ENCODE measurements around the gene C11orf71.
A peak's percentile ranks its signal among the peaks of the same experiment; 100 is the strongest.

The C11orf71 gene

GRCh38 chr11:114440971-114441763, 40.9 kb upstream of the C11orf71 start:
- TF ChIP-seq USF1 (IDR thresholded peaks at IDR 0.05) (no peak), ZBTB7A (IDR thresholded peaks at IDR 0.05; ENCODE audit: low read depth) (no peak), YY1 (IDR thresholded peaks at IDR 0.05; ENCODE audit: low read depth) (no peak), CREB1 (IDR thresholded peaks at IDR 0.05; ENCODE audit: low read depth) (no peak), RAD21 (IDR thresholded peaks at IDR 0.05; ENCODE audit: low read depth) (no peak), EP300 (IDR thresholded peaks at IDR 0.05; ENCODE audit: borderline replicate concordance) (no peak), TCF12 (IDR thresholded peaks at IDR 0.05; ENCODE audit: low read depth) (no peak), CEBPB (IDR thresholded peaks at IDR 0.05) (no peak)
- TF ChIP-seq, protein P1, sequence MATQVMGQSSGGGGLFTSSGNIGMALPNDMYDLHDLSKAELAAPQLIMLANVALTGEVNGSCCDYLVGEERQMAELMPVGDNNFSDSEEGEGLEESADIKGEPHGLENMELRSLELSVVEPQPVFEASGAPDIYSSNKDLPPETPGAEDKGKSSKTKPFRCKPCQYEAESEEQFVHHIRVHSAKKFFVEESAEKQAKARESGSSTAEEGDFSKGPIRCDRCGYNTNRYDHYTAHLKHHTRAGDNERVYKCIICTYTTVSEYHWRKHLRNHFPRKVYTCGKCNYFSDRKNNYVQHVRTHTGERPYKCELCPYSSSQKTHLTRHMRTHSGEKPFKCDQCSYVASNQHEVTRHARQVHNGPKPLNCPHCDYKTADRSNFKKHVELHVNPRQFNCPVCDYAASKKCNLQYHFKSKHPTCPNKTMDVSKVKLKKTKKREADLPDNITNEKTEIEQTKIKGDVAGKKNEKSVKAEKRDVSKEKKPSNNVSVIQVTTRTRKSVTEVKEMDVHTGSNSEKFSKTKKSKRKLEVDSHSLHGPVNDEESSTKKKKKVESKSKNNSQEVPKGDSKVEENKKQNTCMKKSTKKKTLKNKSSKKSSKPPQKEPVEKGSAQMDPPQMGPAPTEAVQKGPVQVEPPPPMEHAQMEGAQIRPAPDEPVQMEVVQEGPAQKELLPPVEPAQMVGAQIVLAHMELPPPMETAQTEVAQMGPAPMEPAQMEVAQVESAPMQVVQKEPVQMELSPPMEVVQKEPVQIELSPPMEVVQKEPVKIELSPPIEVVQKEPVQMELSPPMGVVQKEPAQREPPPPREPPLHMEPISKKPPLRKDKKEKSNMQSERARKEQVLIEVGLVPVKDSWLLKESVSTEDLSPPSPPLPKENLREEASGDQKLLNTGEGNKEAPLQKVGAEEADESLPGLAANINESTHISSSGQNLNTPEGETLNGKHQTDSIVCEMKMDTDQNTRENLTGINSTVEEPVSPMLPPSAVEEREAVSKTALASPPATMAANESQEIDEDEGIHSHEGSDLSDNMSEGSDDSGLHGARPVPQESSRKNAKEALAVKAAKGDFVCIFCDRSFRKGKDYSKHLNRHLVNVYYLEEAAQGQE (IDR thresholded peaks at IDR 0.05; ENCODE audit: low read depth), result no peak

- no peak for TF ChIP-seq EGR1 (IDR thresholded peaks at IDR 0.05)
- no peak for TF ChIP-seq NFIC (IDR thresholded peaks at IDR 0.05)
- no peak for TF ChIP-seq TEAD4 (IDR thresholded peaks at IDR 0.05)
- TF ChIP-seq, protein P1 (IDR thresholded peaks at IDR 0.05; ENCODE audit: low read depth), result no peak
- TF ChIP-seq RAD21 (IDR thresholded peaks at IDR 0.05; ENCODE audit: low read depth), result no peak
- TF ChIP-seq, protein P2, sequence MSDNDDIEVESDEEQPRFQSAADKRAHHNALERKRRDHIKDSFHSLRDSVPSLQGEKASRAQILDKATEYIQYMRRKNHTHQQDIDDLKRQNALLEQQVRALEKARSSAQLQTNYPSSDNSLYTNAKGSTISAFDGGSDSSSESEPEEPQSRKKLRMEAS (IDR thresholded peaks at IDR 0.05), result no peak
- TF ChIP-seq TAF1 (IDR thresholded peaks at IDR 0.05; ENCODE audit: low read depth), result no peak
- TF ChIP-seq CREB1 (IDR thresholded peaks at IDR 0.05; ENCODE audit: low read depth), result no peak
- TF ChIP-seq USF1 (IDR thresholded peaks at IDR 0.05), result no peak
- no peak for TF ChIP-seq FOXM1 (IDR thresholded peaks at IDR 0.05; ENCODE audit: borderline replicate concordance, low read depth)
- no peak for TF ChIP-seq TCF12 (IDR thresholded peaks at IDR 0.05; ENCODE audit: low read depth)
- TF ChIP-seq EP300 (IDR thresholded peaks at IDR 0.05; ENCODE audit: borderline replicate concordance), result no peak
- no peak for TF ChIP-seq CEBPB (IDR thresholded peaks at IDR 0.05)
- TF ChIP-seq ZBTB7A (IDR thresholded peaks at IDR 0.05; ENCODE audit: low read depth), result no peak
- no peak for TF ChIP-seq YY1 (IDR thresholded peaks at IDR 0.05; ENCODE audit: low read depth)
These were observed 40.0 kb upstream of the C11orf71 start for GRCh38 chr11:114440121-114440860.

DNA sequence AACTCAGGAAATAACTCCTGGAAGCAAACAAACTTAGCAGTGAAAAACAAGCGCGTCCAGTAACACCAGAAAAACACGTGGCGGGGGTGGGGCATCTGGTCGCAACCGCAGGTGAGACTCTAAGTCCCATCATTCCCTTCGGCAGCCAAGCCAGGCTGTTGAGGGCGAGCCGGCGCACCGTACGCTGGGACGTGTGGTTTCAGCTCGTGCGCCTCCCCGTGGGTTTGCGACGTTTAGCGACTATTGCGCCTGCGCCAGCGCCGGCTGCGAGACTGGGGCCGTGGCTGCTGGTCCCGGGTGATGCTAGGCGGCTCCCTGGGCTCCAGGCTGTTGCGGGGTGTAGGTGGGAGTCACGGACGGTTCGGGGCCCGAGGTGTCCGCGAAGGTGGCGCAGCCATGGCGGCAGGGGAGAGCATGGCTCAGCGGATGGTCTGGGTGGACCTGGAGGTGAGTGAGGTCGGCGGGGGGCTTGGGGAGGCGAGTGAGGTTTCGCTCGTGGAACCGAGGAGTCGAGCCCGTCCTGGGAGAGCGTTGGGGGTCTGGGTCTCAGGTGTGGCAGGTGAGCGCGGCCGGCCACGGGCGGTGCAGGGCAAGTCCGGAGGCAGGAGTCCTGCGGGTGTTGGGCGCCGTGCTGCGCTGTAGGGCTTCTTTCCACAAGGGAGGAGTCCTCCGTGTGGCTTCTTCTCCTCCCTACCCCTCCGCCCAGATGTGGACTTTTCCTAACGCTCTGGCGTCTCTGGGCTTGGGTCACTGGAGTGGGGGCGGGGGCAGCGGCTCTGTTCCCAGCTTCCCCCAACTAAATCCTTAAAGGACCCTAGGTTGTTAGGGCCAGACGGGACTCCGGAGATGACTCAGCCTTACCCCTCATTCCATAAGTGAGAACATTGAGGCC, 39.2 kb upstream of the C11orf71 start, which contains the start of gene REXO2:
Gene REXO2 (plus strand): TSS at position 239 of the 892 bp plus-strand sequence. CDS start 62 bp downstream, at position 301.
- TF ChIP-seq NFIC (IDR thresholded peaks at IDR 0.05) (0 out of 2 replicates have a peak, but pooled peaks have one; percentile 6), ZBTB7A (IDR thresholded peaks at IDR 0.05; ENCODE audit: low read depth) (peak; percentile 61), TAF1 (IDR thresholded peaks at IDR 0.05; ENCODE audit: low read depth) (peak; percentile 77), TCF12 (IDR thresholded peaks at IDR 0.05; ENCODE audit: low read depth) (peak; percentile 13; the same call in 1 of the 2 replicates), USF1 (IDR thresholded peaks at IDR 0.05) (peak; percentile 86), TEAD4 (IDR thresholded peaks at IDR 0.05) (no peak), EGR1 (IDR thresholded peaks at IDR 0.05) (no peak)
- TF ChIP-seq, protein P2 (IDR thresholded peaks at IDR 0.05), result peak; percentile 98
- TF ChIP-seq, protein P1 (IDR thresholded peaks at IDR 0.05; ENCODE audit: low read depth), result no peak

All from Ishikawa (cell line).